Gastrocnemius medialis (tissue), 4 donors: ENCODE results near the gene DUS1L.

Experiments
- CTCF ChIP-seq, 5 experiments: fragments of 450-650 bp in 3 of 5; fragments of 200-600 bp in 2 of 5; sonication (generic) in 2 of 5; IDR thresholded peaks in 4 of 5; conservative IDR thresholded peaks in 1 of 5; 1 replicate in 4 of 5; 2 replicates in 1 of 5; pipeline ENCODE4 v1.5.1; 2016 to 2019; ENCODE audit warnings: antibody characterized with exemption in 5 of 5, mild to moderate bottlenecking in 3 of 5, moderate library complexity in 3 of 5
- POLR2A ChIP-seq, 2 donors: fragments of 450-650 bp; IDR thresholded peaks; one replicate each; pipeline ENCODE4 v1.6.1; 2017; ENCODE audit warnings: antibody characterized with exemption in 2 of 2, mild to moderate bottlenecking in 2 of 2, moderate library complexity in 2 of 2

- TF ChIP-seq CTCF (IDR thresholded peaks at IDR 0.05 in 4 of 5, conservative IDR thresholded peaks at IDR 0.05 in 1 of 5) (no peak), POLR2A (IDR thresholded peaks at IDR 0.05) (no peak)
Observed at GRCh38 chr17:82104797-82105416, 39.3 kb upstream of the DUS1L start.
